Upper lobe of left lung (tissue), 6 donors: ENCODE measurements around the gene P2RY13. TPM values are rescaled to one million over a fixed set of nuclear protein-coding genes. Genes with fewer than 3 reads are reported as not detected.

Experiments
- ATAC-seq, 2 donors: fragments of 200-7000 bp; cut with Tn5 transposase; one replicate each; pipeline ENCODE4 v1.9.1; 2022; ENCODE audit warnings: mild to moderate bottlenecking in 2 of 2, moderate library complexity in 2 of 2; ENCODE audit not compliant: low FRiP score in 2 of 2
- DNase-seq, 2 donors: peaks; one replicate each; pipeline ENCODE4 v3.0.0-alpha.2; 2019 to 2020
- H3K27ac ChIP-seq, 4 donors: fragments of 200-600 bp; sonication (generic); one replicate each; pipeline ENCODE4 v1.5.1; 2016 to 2019
- H3K27me3 ChIP-seq, 4 donors: fragments of 200-600 bp; sonication (generic); one replicate each; pipeline ENCODE4 v1.5.1; 2017 to 2019
- H3K36me3 ChIP-seq, 4 donors: fragments of 200-600 bp; sonication (generic); one replicate each; pipeline ENCODE4 v1.5.1; 2016 to 2019
- H3K4me1 ChIP-seq, 4 donors: fragments of 200-600 bp; sonication (generic); one replicate each; pipeline ENCODE4 v1.5.1; 2018 to 2019
- H3K4me3 ChIP-seq, 4 donors: fragments of 200-600 bp; sonication (generic); one replicate each; pipeline ENCODE4 v1.5.1; 2017 to 2019; ENCODE audit warnings: mild to moderate bottlenecking in 2 of 4, moderate library complexity in 1 of 4
- H3K9me3 ChIP-seq, 4 donors: fragments of 200-600 bp; sonication (generic); one replicate each; pipeline ENCODE4 v1.5.1; 2018 to 2019
- EP300 ChIP-seq, 4 donors: sonication (generic); formaldehyde crosslinking; IDR thresholded peaks; one replicate each; pipeline ENCODE4 v1.5.1; 2017; ENCODE audit warnings: antibody characterized with exemption in 4 of 4, control low read depth in 2 of 4
- POLR2A ChIP-seq, 4 donors: fragments of 450-650 bp; IDR thresholded peaks; one replicate each; pipeline ENCODE4 v1.5.1; 2016 to 2017; ENCODE audit warnings: antibody characterized with exemption in 4 of 4, mild to moderate bottlenecking in 2 of 4
- POLR2AphosphoS5 ChIP-seq, 2 donors: sonication (generic); formaldehyde crosslinking; IDR thresholded peaks; one replicate each; pipeline ENCODE4 v1.5.1; 2017; ENCODE audit warnings: antibody characterized with exemption in 2 of 2
- WGBS, 2 donors: methylation state at CpG; one replicate each; pipeline ENCODE4 v1.1.5; 2017 to 2018; 5-methylcytosine and 5-hydroxymethylcytosine counted together
- total RNA-seq, 6 donors: library from RNA; depleted of rRNA in 4 of 6; stranded (reverse); fragments of >200 nt in 4 of 6; gene quantifications; one replicate each; pipeline versions ENCODE4 v1.1.0 to v1.2.1, GENCODE V29; 2016 to 2021
- TF ChIP-seq, protein P1 (sequence below), 6 experiments: fragments of 450-650 bp in 4 of 6; fragments of 200-600 bp in 2 of 6; sonication (generic) in 2 of 6; IDR thresholded peaks; one replicate each; pipeline ENCODE4 v1.5.1; 2016 to 2019; ENCODE audit warnings: antibody characterized with exemption in 6 of 6
- donor health status: DM: no; HTN: no; CAD: no; lungs with moderate emphysema.
- donor health status: DM: no; HTN: yes; CAD: no; lungs with severe emphysema.

P2RY13 gene
- total RNA-seq, 6 donors from 2014 or later, result 0.67 to 13.4 (median 3.2) TPM

DNA sequence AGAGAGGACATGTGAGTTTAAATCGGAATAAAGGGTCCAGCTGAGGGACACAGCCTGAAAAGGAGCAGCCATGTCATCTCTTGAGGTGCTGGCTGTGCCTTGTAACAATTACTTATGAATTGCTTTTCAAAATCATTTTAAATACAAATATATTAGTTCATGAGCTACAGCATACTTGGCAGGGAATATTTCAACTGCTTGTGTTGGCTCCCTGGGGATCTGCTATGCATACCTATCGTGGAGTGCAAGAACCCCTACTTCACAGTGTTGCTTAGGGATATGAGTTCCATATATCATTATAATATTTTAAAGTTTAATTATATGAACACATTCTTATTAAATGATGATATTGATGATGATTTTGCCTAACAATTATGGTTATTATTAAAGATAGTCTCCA, 31.9 kb downstream of the P2RY13 start:
- H3K27ac ChIP-seq, result no peak overlapping the region
- no peaks in the 10 kb centered on the region for H3K27me3 ChIP-seq
- DNase-seq (no peak), ATAC-seq (no peak)
- TF ChIP-seq EP300 (IDR thresholded peaks at IDR 0.05) (no peak), POLR2AphosphoS5 (IDR thresholded peaks at IDR 0.05) (no peak), POLR2A (IDR thresholded peaks at IDR 0.05) (no peak)
- TF ChIP-seq, protein P1, sequence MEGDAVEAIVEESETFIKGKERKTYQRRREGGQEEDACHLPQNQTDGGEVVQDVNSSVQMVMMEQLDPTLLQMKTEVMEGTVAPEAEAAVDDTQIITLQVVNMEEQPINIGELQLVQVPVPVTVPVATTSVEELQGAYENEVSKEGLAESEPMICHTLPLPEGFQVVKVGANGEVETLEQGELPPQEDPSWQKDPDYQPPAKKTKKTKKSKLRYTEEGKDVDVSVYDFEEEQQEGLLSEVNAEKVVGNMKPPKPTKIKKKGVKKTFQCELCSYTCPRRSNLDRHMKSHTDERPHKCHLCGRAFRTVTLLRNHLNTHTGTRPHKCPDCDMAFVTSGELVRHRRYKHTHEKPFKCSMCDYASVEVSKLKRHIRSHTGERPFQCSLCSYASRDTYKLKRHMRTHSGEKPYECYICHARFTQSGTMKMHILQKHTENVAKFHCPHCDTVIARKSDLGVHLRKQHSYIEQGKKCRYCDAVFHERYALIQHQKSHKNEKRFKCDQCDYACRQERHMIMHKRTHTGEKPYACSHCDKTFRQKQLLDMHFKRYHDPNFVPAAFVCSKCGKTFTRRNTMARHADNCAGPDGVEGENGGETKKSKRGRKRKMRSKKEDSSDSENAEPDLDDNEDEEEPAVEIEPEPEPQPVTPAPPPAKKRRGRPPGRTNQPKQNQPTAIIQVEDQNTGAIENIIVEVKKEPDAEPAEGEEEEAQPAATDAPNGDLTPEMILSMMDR (IDR thresholded peaks at IDR 0.05), result no peak
- H3K36me3 ChIP-seq, result no peaks in the 10 kb centered on the region
- no peaks in the 10 kb centered on the region for H3K9me3 ChIP-seq
- WGBS, 2 donors, result 76 to 96% methylated on average over 2 of the region's 2 CpGs
- no peak overlapping the region for H3K4me3 ChIP-seq
- no peaks in the 10 kb centered on the region for H3K4me1 ChIP-seq

DNA sequence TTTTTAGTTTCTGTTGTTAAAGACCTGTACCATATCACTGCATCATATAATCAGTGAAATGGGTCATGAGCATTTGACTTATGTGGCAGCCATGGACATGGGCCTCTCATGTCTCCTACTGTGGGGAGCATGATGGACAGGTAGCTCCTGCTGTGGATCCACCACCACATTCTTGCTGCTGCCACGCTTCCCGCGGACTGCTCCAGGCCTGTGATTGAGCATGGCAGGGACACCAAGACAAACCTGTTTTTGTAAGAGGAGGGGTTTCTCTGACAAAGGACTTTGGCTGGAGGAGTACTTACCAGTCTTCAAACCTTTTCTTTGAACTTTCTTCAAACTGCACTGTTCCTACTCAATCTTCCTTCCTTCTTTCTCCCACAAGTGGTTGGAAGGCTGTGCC, 33.1 kb downstream of the P2RY13 start:
- 80 to 85% methylated on average over 1 to 3 of the region's 3 CpGs for WGBS, 2 donors
- H3K9me3 ChIP-seq, result no peaks in the 10 kb centered on the region
- no peaks in the 10 kb centered on the region for H3K4me1 ChIP-seq
- no peak for TF ChIP-seq POLR2A (IDR thresholded peaks at IDR 0.05)
- TF ChIP-seq, protein P1 (IDR thresholded peaks at IDR 0.05), result no peak
- no peak for TF ChIP-seq EP300 (IDR thresholded peaks at IDR 0.05)
- no peak for TF ChIP-seq POLR2AphosphoS5 (IDR thresholded peaks at IDR 0.05)
- H3K27ac ChIP-seq, result no peak overlapping the region
- DNase-seq (peak in 1 of 2 donors; percentile 7), ATAC-seq (no peak)
- no peaks in the 10 kb centered on the region for H3K27me3 ChIP-seq
- H3K4me3 ChIP-seq, result no peak overlapping the region
- H3K36me3 ChIP-seq, result no peaks in the 10 kb centered on the region

DNA sequence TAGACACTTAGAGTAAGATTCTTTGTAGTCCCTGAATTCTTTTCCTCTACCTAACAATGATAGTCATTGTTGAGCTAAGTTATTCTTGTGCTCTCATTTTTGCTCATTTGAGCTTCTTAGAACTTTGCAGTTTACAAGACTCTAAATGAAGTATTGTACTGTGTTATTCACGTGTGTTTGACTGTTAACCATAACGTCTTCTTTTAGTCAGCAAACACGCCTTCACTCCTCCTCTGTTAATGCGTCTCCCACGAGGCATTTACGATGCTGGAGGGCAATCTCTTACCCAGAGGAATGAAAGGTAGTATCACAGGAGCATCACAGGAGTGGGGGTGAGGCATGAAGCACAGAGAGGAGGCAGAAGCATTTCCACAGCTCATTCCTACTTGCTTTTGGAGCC, 36.2 kb downstream of the P2RY13 start:
- WGBS, 2 donors, result 74 to 78% methylated on average over 6 of the region's 6 CpGs
- no peak overlapping the region for H3K4me3 ChIP-seq
- no peaks in the 10 kb centered on the region for H3K27me3 ChIP-seq
- no peaks in the 10 kb centered on the region for H3K4me1 ChIP-seq
- DNase-seq (no peak), ATAC-seq (no peak)
- no peak overlapping the region for H3K27ac ChIP-seq
- TF ChIP-seq POLR2A (IDR thresholded peaks at IDR 0.05), result no peak
- TF ChIP-seq, protein P1 (IDR thresholded peaks at IDR 0.05), result no peak
- no peak for TF ChIP-seq POLR2AphosphoS5 (IDR thresholded peaks at IDR 0.05)
- no peak for TF ChIP-seq EP300 (IDR thresholded peaks at IDR 0.05)
- H3K9me3 ChIP-seq, result no peaks in the 10 kb centered on the region
- no peaks in the 10 kb centered on the region for H3K36me3 ChIP-seq

DNA sequence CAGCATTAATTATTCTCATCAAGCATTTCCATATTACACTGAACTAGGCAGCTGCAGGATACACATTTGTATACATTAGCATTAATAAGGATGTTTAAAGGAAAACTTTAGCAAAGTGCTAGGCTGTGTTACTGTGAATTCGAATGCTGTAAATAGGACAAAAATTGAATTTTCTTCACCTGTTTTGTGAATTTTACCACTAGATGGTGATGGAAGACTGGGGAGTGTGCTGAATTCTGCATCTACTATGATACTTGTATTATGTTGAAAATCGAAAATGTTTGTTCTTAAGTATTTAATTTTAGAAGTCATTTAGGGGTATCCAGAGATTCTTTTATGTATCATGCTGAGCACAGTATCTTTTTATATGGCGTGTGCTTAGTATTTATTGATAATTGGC, 38.7 kb downstream of the P2RY13 start:
- WGBS, 2 donors, result 54 to 65% methylated on average over 3 of the region's 3 CpGs
- TF ChIP-seq, protein P1 (IDR thresholded peaks at IDR 0.05), result peak in 4 of 6 experiments; percentile 6 to 36 (median 25)
- no peak for TF ChIP-seq POLR2AphosphoS5 (IDR thresholded peaks at IDR 0.05)
- no peaks in the 10 kb centered on the region for H3K4me1 ChIP-seq
- H3K27ac ChIP-seq, result no peak overlapping the region
- no peaks in the 10 kb centered on the region for H3K36me3 ChIP-seq
- DNase-seq (no peak), ATAC-seq (peak in 1 of 2 donors; percentile 53)
- no peak overlapping the region for H3K4me3 ChIP-seq
- no peaks in the 10 kb centered on the region for H3K9me3 ChIP-seq
- H3K27me3 ChIP-seq, result no peaks in the 10 kb centered on the region

DNA sequence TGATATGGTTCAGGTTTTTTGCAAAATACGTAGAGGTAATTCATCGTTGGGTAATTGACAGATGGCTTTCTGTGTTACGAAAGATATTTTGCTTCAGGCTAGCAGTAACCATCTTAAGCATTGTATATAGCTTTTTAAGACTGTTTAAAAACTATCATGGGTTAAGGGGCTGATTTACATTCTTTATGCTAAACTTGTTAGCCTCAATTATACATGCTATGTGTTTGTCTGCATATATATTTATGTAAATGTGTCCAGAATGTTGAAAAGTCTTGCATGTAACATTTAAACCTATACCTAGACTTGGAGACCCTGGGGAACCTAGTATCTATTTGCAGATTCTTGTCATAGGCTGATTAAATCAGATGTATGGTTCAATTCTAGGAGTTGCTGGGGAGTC, 39.9 kb downstream of the P2RY13 start:
- ATAC-seq (no peak), DNase-seq (no peak)
- H3K9me3 ChIP-seq, result no peaks in the 10 kb centered on the region
- H3K4me1 ChIP-seq, result no peaks in the 10 kb centered on the region
- WGBS, 2 donors, result 42 to 53% methylated on average over 3 of the region's 3 CpGs
- no peak overlapping the region for H3K27ac ChIP-seq
- H3K4me3 ChIP-seq, result no peak overlapping the region
- no peaks in the 10 kb centered on the region for H3K36me3 ChIP-seq
- H3K27me3 ChIP-seq, result no peaks in the 10 kb centered on the region
- TF ChIP-seq POLR2AphosphoS5 (IDR thresholded peaks at IDR 0.05), result no peak
- TF ChIP-seq POLR2A (IDR thresholded peaks at IDR 0.05), result no peak
- no peak for TF ChIP-seq EP300 (IDR thresholded peaks at IDR 0.05)
- TF ChIP-seq, protein P1 (IDR thresholded peaks at IDR 0.05), result no peak
